ENCODE results near the gene SGSM2. TPM values are rescaled to one million over a fixed set of nuclear protein-coding genes. Genes with fewer than 3 reads are reported as not detected.

SGSM2 gene
- total RNA-seq, 1 experiment from 2014 or later, result 26.5 TPM

DNA sequence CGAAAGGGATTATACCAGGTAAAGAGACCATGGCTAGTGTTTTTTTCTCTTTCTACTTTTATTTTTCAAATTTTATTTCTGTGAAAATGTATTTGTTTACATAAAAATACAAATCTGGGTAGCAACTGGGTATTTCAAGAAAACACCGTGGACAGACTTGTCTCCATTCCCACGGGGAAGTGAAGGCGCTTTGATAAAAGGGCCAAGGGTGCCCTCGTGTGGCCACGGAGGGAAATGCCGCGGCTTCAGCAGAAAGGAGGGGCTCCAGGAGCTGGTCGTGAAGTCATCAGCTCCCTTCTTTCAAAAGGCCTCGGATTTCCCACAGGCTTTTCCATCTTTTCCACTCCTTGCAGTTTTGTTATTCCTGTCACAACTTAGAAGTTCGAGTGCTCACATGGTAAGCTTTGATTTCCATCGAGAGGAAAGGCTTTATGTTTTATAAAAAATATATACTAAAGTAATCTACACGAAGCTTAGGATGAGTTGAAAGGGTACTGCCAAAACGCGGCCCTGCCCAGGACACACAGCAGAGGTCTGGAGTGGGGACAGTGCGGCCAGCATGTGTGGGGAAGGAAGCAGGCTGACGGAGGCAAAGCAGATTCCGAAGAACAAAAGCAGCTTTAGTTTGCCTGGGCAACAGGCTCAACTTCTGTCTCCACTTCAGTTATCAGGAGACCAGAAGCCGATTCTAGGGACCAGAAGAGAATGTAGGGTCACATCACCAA, 78.9 kb downstream of the SGSM2 start:
- Mint-ChIP-seq H3K4me3 (ENCODE audit: unreplicated experiment) (no peak overlapping the region), H3K9me3 (ENCODE audit: unreplicated experiment) (no peaks in the 10 kb centered on the region), H3K27me3 (ENCODE audit: insufficient read depth, unreplicated experiment) (no peaks in the 10 kb centered on the region), H3K4me1 (ENCODE audit: insufficient read depth, unreplicated experiment) (no peaks in the 10 kb centered on the region), H3K27ac (ENCODE audit: low read depth, unreplicated experiment) (no peak overlapping the region), H3K36me3 (ENCODE audit: insufficient read depth, unreplicated experiment) (peaks cover 35% of the 10 kb centered on the region)
- TF ChIP-seq, protein P1, sequence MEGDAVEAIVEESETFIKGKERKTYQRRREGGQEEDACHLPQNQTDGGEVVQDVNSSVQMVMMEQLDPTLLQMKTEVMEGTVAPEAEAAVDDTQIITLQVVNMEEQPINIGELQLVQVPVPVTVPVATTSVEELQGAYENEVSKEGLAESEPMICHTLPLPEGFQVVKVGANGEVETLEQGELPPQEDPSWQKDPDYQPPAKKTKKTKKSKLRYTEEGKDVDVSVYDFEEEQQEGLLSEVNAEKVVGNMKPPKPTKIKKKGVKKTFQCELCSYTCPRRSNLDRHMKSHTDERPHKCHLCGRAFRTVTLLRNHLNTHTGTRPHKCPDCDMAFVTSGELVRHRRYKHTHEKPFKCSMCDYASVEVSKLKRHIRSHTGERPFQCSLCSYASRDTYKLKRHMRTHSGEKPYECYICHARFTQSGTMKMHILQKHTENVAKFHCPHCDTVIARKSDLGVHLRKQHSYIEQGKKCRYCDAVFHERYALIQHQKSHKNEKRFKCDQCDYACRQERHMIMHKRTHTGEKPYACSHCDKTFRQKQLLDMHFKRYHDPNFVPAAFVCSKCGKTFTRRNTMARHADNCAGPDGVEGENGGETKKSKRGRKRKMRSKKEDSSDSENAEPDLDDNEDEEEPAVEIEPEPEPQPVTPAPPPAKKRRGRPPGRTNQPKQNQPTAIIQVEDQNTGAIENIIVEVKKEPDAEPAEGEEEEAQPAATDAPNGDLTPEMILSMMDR (IDR thresholded peaks at IDR 0.05; ENCODE audit: unreplicated experiment), result peak; percentile 96
- intact Hi-C loops (cut with micrococcal nuclease), result loop anchor here (1.0 to 2.0 kb wide), 3 partner anchors 15 to 177 kb away; partner anchors contain the start of genes MNT and PAFAH1B1
- BruUV-seq (replicated peaks), result no TSS peak
- ChIA-PET POLR2A (interaction anchor here (0.7 to 3.8 kb wide), 15 partner anchors 10 to 443 kb away, joined by 3 to 61 read pairs (median 6); partner anchors contain the start of genes METTL16, MNT, SGSM2 and SMG6), CTCF (interaction anchor here (0.8 to 14.4 kb wide), 23 partner anchors 9 to 597 kb away, joined by 3 to 309 read pairs (median 6); no protein-coding TSS in a partner anchor)
- peak; percentile 85 for DNase-seq (ENCODE audit: unreplicated experiment)

GRCh38 chr17:2418572-2418971, 81.3 kb downstream of the SGSM2 start:
- Mint-ChIP-seq H3K27ac (ENCODE audit: low read depth, unreplicated experiment) (peak overlapping the region; percentile 27), H3K4me1 (ENCODE audit: insufficient read depth, unreplicated experiment) (peaks cover 6% of the 10 kb centered on the region), H3K4me3 (ENCODE audit: unreplicated experiment) (no peak overlapping the region), H3K9me3 (ENCODE audit: unreplicated experiment) (no peaks in the 10 kb centered on the region), H3K36me3 (ENCODE audit: insufficient read depth, unreplicated experiment) (peaks cover 31% of the 10 kb centered on the region), H3K27me3 (ENCODE audit: insufficient read depth, unreplicated experiment) (no peaks in the 10 kb centered on the region)
- BruUV-seq (replicated peaks), result no TSS peak
- no peak for DNase-seq (ENCODE audit: unreplicated experiment)
- POLR2A ChIA-PET, result interaction anchor here (0.9 to 3.8 kb wide), 5 partner anchors 12 to 67 kb away, joined by 3 to 39 read pairs (median 4); partner anchors contain the start of gene MNT
- CTCF ChIA-PET, result interaction anchor here (0.6 to 14.4 kb wide), 3 partner anchors 12 to 244 kb away, joined by 3 to 309 read pairs (median 5); no protein-coding TSS in a partner anchor
- TF ChIP-seq, protein P1 (IDR thresholded peaks at IDR 0.05; ENCODE audit: unreplicated experiment), result no peak
- intact Hi-C loops (cut with micrococcal nuclease), result no loop called here

DNA sequence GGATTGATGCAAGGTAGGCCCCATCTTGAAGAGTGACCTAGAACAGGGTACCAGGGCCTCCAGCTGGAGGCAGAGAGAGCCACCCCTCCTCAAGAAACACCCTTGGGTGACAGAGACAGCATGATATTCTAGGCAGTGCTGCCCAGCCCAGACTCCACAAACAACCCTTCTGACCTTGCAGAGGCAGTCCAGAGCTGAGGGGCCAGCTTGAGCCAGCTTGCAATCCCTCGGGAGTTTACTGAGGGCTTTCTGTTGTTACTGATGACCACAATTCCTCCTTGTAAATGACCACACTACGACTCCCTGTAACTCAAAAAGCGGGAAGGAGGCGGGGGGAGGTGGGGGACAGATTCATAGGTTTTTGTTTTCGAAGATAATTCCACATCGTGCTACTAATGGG, 82.2 kb downstream of the SGSM2 start:
- no peaks in the 10 kb centered on the region for H3K9me3 Mint-ChIP-seq (ENCODE audit: unreplicated experiment)
- peaks cover 9% of the 10 kb centered on the region for H3K4me1 Mint-ChIP-seq (ENCODE audit: insufficient read depth, unreplicated experiment)
- no peak for DNase-seq (ENCODE audit: unreplicated experiment)
- ChIA-PET POLR2A (interaction anchor here (0.7 to 1.0 kb wide), 2 partner anchors 15 to 17 kb away, joined by 3 to 4 read pairs; no protein-coding TSS in a partner anchor), CTCF (interaction anchor here (14.4 kb wide), 1 partner anchor 37 kb away, joined by 309 read pairs; no protein-coding TSS in a partner anchor)
- H3K27me3 Mint-ChIP-seq (ENCODE audit: insufficient read depth, unreplicated experiment), result no peaks in the 10 kb centered on the region
- no peak overlapping the region for H3K4me3 Mint-ChIP-seq (ENCODE audit: unreplicated experiment)
- no TSS peak for BruUV-seq (replicated peaks)
- peaks cover 25% of the 10 kb centered on the region for H3K36me3 Mint-ChIP-seq (ENCODE audit: insufficient read depth, unreplicated experiment)
- no peak overlapping the region for H3K27ac Mint-ChIP-seq (ENCODE audit: low read depth, unreplicated experiment)
- intact Hi-C loops (cut with micrococcal nuclease), result no loop called here
- TF ChIP-seq, protein P1 (IDR thresholded peaks at IDR 0.05; ENCODE audit: unreplicated experiment), result no peak

GRCh38 chr17:2420176-2420575, 82.9 kb downstream of the SGSM2 start:
- ChIA-PET POLR2A (interaction anchor here (0.6 to 0.7 kb wide), 2 partner anchors 18 to 30 kb away, joined by 3 to 4 read pairs; no protein-coding TSS in a partner anchor), CTCF (interaction anchor here (14.4 kb wide), 1 partner anchor 38 kb away, joined by 309 read pairs; no protein-coding TSS in a partner anchor)
- TSS peak; percentile 29 for BruUV-seq (replicated peaks)
- intact Hi-C loops (cut with micrococcal nuclease), result no loop called here
- H3K4me1 Mint-ChIP-seq (ENCODE audit: insufficient read depth, unreplicated experiment), result peaks cover 9% of the 10 kb centered on the region
- H3K27ac Mint-ChIP-seq (ENCODE audit: low read depth, unreplicated experiment), result no peak overlapping the region
- no peaks in the 10 kb centered on the region for H3K27me3 Mint-ChIP-seq (ENCODE audit: insufficient read depth, unreplicated experiment)
- no peak for DNase-seq (ENCODE audit: unreplicated experiment)
- H3K9me3 Mint-ChIP-seq (ENCODE audit: unreplicated experiment), result no peaks in the 10 kb centered on the region
- H3K4me3 Mint-ChIP-seq (ENCODE audit: unreplicated experiment), result no peak overlapping the region
- H3K36me3 Mint-ChIP-seq (ENCODE audit: insufficient read depth, unreplicated experiment), result peaks cover 27% of the 10 kb centered on the region
- TF ChIP-seq, protein P1 (IDR thresholded peaks at IDR 0.05; ENCODE audit: unreplicated experiment), result no peak

Measured in MCF 10A (cell line).